ENCODE results near the gene POLQ.

GRCh38 chr3:121431726-121432517, 113.9 kb downstream of the POLQ start:
- no peak for TF ChIP-seq GABPA (IDR thresholded peaks at IDR 0.05; ENCODE audit: low read depth)
- no peak for TF ChIP-seq CTCF (IDR thresholded peaks at IDR 0.05; ENCODE audit: insufficient read depth, low read length)

All from HL-60 (cell line).